H1 (cell line): ENCODE data around the gene ELAPOR2. TPM values are rescaled to one million over a fixed set of nuclear protein-coding genes. Genes with fewer than 3 reads are reported as not detected.
A peak's percentile ranks its signal among the peaks of the same experiment; 100 is the strongest.

ENCODE experiments used
- CTCF ChIA-PET: fragments of 300-600 bp; sonication (Branson Sonifier 250); formaldehyde crosslinking; loops from one replicate; lab custom pipeline; 2021; ENCODE audit not compliant: partially characterized antibody; lab: Charles Lee
- POLR2A ChIA-PET: fragments of 300-600 bp; sonication (Branson Sonifier 250); formaldehyde crosslinking; loops from one replicate; lab custom pipeline; 2021; ENCODE audit warnings: inconsistent platforms; ENCODE audit not compliant: partially characterized antibody; lab: Charles Lee
- DNase-seq, 2 experiments: peaks; one replicate each; pipeline versions ENCODE4 v3.0.0 to v3.0.0-alpha.2; 2010 to 2022; ENCODE audit warnings: low spot score in 2 of 2, low read depth in 1 of 2, mixed read lengths in 1 of 2
- FAIRE-seq: peaks from 2 replicates; lab custom pipeline; 2011; peaks lifted over from hg19 to GRCh38; lab: Jason Lieb, UNC
- H2AFZ ChIP-seq: 2 replicates; pipeline ENCODE4 v1.8.1; 2012; ENCODE audit warnings: low read length, inconsistent platforms
- H2AK5ac ChIP-seq: 2 replicates; pipeline ENCODE4 v1.6.1; 2013; ENCODE audit warnings: low read depth, low read length
- H2BK120ac ChIP-seq: replicated peaks from 2 replicates; pipeline ENCODE3; 2013; ENCODE audit warnings: low read depth, low read length, inconsistent platforms
- H2BK12ac ChIP-seq: 2 replicates; pipeline ENCODE4 v1.6.1; 2013; ENCODE audit warnings: low read depth, low read length
- H2BK15ac ChIP-seq: 2 replicates; pipeline ENCODE4 v1.6.1; 2013; ENCODE audit warnings: low read length
- H2BK20ac ChIP-seq: 2 replicates; pipeline ENCODE4 v1.6.1; 2013; ENCODE audit warnings: low read length
- H2BK5ac ChIP-seq: 2 replicates; pipeline ENCODE4 v1.6.1; 2013; ENCODE audit warnings: low read depth, low read length
- H3K14ac ChIP-seq: 2 replicates; pipeline ENCODE4 v1.6.1; 2013; ENCODE audit warnings: inconsistent platforms; ENCODE audit not compliant: insufficient read length
- H3K18ac ChIP-seq: 2 replicates; pipeline ENCODE4 v1.6.1; 2013; ENCODE audit warnings: low read length; ENCODE audit errors: extremely low read depth
- H3K23ac ChIP-seq: 2 replicates; pipeline ENCODE4 v1.6.1; 2013; ENCODE audit warnings: inconsistent platforms; ENCODE audit not compliant: insufficient read length
- H3K23me2 ChIP-seq: 2 replicates; pipeline ENCODE4 v1.6.1; 2013; ENCODE audit warnings: low read depth, low read length
- H3K27ac ChIP-seq: 2 replicates; pipeline ENCODE4 v1.6.1; 2011; ENCODE audit warnings: low read depth, low read length, inconsistent platforms
- H3K27me3 ChIP-seq, 4 experiments: replicated peaks in 1 of 4; 1 replicate in 1 of 4; 2 replicates in 3 of 4; pipeline versions ENCODE4 v1.6.1 to v1.8.1; 2011 to 2013; ENCODE audit warnings: low read length in 3 of 4, mild to moderate bottlenecking in 3 of 4, inconsistent platforms in 2 of 4, mixed read lengths in 2 of 4, moderate library complexity in 1 of 4; ENCODE audit not compliant: control insufficient read depth in 3 of 4, insufficient read depth in 3 of 4; ENCODE audit errors: extremely low read depth in 1 of 4
- H3K36me3 ChIP-seq, 4 experiments: 2 replicates each; pipeline versions ENCODE4 v1.6.1 to v1.8.1; 2011 to 2013; ENCODE audit warnings: mild to moderate bottlenecking in 4 of 4, low read length in 3 of 4, moderate library complexity in 2 of 4, control low read depth in 1 of 4, inconsistent platforms in 1 of 4; ENCODE audit not compliant: insufficient read depth in 4 of 4, control insufficient read depth in 2 of 4
- H3K4ac ChIP-seq: replicated peaks from 2 replicates; pipeline ENCODE3; 2013; ENCODE audit warnings: low read length, low read depth, mixed read lengths, inconsistent platforms; ENCODE audit not compliant: insufficient read length
- H3K4me1 ChIP-seq, 4 experiments: replicated peaks in 1 of 4; 1 replicate in 1 of 4; 2 replicates in 3 of 4; pipeline versions ENCODE4 v1.6.1 to v1.8.1; 2011 to 2013; ENCODE audit warnings: low read length in 3 of 4, inconsistent platforms in 2 of 4, mixed read lengths in 1 of 4; ENCODE audit not compliant: insufficient read depth in 4 of 4, control insufficient read depth in 3 of 4
- H3K4me2 ChIP-seq, 2 experiments: 2 replicates each; pipeline versions ENCODE4 v1.6.1 to v1.8.1; 2011 to 2013; ENCODE audit warnings: low read depth in 2 of 2, low read length in 2 of 2, control low read depth in 1 of 2, inconsistent platforms in 1 of 2, mild to moderate bottlenecking in 1 of 2; ENCODE audit not compliant: insufficient read depth in 1 of 2
- H3K4me3 ChIP-seq, 4 experiments: fragments of 200-600, 300-600 bp in 1 of 4; sonication (generic), shearing (Covaris generic), sonication (Bioruptor Twin) in 1 of 4; 2 replicates each; pipeline versions ENCODE4 v1.5.1 to v1.8.1; 2011 to 2016; ENCODE audit warnings: low read length in 4 of 4, low read depth in 3 of 4, control low read depth in 2 of 4, inconsistent platforms in 2 of 4, mild to moderate bottlenecking in 2 of 4, mixed read lengths in 1 of 4, moderate library complexity in 1 of 4; ENCODE audit not compliant: insufficient read depth in 2 of 4; ENCODE audit errors: extremely low read depth in 1 of 4
- H3K56ac ChIP-seq: replicated peaks from 2 replicates; pipeline ENCODE3; 2013; ENCODE audit warnings: low read depth, mild to moderate bottlenecking, mixed read lengths, low read length, inconsistent platforms; ENCODE audit not compliant: insufficient read length
- H3K79me1 ChIP-seq: 2 replicates; pipeline ENCODE4 v1.6.1; 2013; ENCODE audit warnings: low read depth, low read length, control low read depth
- H3K79me2 ChIP-seq, 2 experiments: 2 replicates each; pipeline versions ENCODE4 v1.6.1 to v1.8.1; 2012 to 2013; ENCODE audit warnings: low read length in 2 of 2, mild to moderate bottlenecking in 2 of 2, inconsistent platforms in 1 of 2; ENCODE audit not compliant: insufficient read depth in 2 of 2, control insufficient read depth in 1 of 2
- H3K9ac ChIP-seq, 4 experiments: replicated peaks in 1 of 4; 1 replicate in 1 of 4; 2 replicates in 3 of 4; pipeline versions ENCODE4 v1.6.1 to v1.8.1; 2011 to 2013; ENCODE audit warnings: low read depth in 3 of 4, low read length in 3 of 4, control low read depth in 2 of 4, mild to moderate bottlenecking in 2 of 4, moderate library complexity in 2 of 4, inconsistent platforms in 1 of 4; ENCODE audit errors: extremely low read depth in 1 of 4
- H3K9me3 ChIP-seq, 2 experiments: 2 replicates each; pipeline versions ENCODE4 v1.6.1 to v1.8.1; 2012 to 2013; ENCODE audit warnings: mild to moderate bottlenecking in 2 of 2, moderate library complexity in 2 of 2, control low read depth in 1 of 2, inconsistent platforms in 1 of 2, low read depth in 1 of 2, low read length in 1 of 2, mixed read lengths in 1 of 2; ENCODE audit not compliant: insufficient read depth in 2 of 2
- H4K20me1 ChIP-seq, 2 experiments: replicated peaks in 1 of 2; 2 replicates each; pipeline versions ENCODE3 to v1.8.1; 2011 to 2013; ENCODE audit warnings: inconsistent platforms in 2 of 2, low read length in 2 of 2, mild to moderate bottlenecking in 1 of 2; ENCODE audit not compliant: insufficient read depth in 2 of 2, control insufficient read depth in 1 of 2
- H4K5ac ChIP-seq: 2 replicates; pipeline ENCODE4 v1.6.1; 2013; ENCODE audit warnings: low read length, low read depth, mixed read lengths, inconsistent platforms; ENCODE audit not compliant: insufficient read length
- H4K8ac ChIP-seq: 2 replicates; pipeline ENCODE4 v1.8.0; 2013; ENCODE audit warnings: mild to moderate bottlenecking, moderate library complexity, low read length, inconsistent platforms; ENCODE audit not compliant: insufficient read depth; ENCODE audit errors: extremely low read depth
- H4K91ac ChIP-seq: replicated peaks from 2 replicates; pipeline ENCODE3; 2013; ENCODE audit warnings: low read length, mixed read lengths, inconsistent platforms; ENCODE audit not compliant: insufficient read length
- BRCA1 ChIP-seq: IDR thresholded peaks from 2 replicates; pipeline ENCODE4 v1.6.1; 2012; ENCODE audit warnings: low read depth, low read length, improper control_type of control experiment
- CBX5 ChIP-seq: fragments of 300-800, 300-1000 bp; sonication (generic); IDR thresholded peaks from 2 replicates; pipeline ENCODE4 v1.7.1; 2016; ENCODE audit warnings: antibody characterized with exemption, low read length, low read depth
- MAX ChIP-seq: IDR thresholded peaks from 2 replicates; pipeline ENCODE4 v1.6.1; 2012; ENCODE audit warnings: inconsistent platforms
- NANOG ChIP-seq: IDR thresholded peaks from 2 replicates; pipeline ENCODE4 v1.6.1; 2011; ENCODE audit warnings: low read length, low read depth, mild to moderate bottlenecking, inconsistent platforms; ENCODE audit not compliant: insufficient read depth, poor library complexity, severe bottlenecking
- PHF8 ChIP-seq: fragments of 200-600 bp; sonication (generic); conservative IDR thresholded peaks from 2 replicates; pipeline ENCODE4 v1.7.1; 2012; ENCODE audit warnings: low read depth, mild to moderate bottlenecking, inconsistent platforms, low read length, moderate library complexity
- RBBP5 ChIP-seq: IDR thresholded peaks from 2 replicates; pipeline ENCODE4 v1.7.1; 2012; ENCODE audit warnings: low read depth, mild to moderate bottlenecking, inconsistent platforms, low read length, moderate library complexity, borderline replicate concordance
- SIRT6 ChIP-seq: IDR thresholded peaks from one replicate; pipeline ENCODE4 v1.7.1; 2012; ENCODE audit warnings: low read length, inconsistent platforms
- SP2 ChIP-seq: IDR thresholded peaks from 2 replicates; pipeline ENCODE4 v1.6.1; 2012; ENCODE audit warnings: mild to moderate bottlenecking, low read length, inconsistent platforms
- WGBS, 2 experiments: shearing (Covaris generic) in 1 of 2; methylation state at CpG; one replicate each; pipeline versions ENCODE4 v1.1.6 to v1.1.7; 2013 to 2015; ENCODE audit warnings: low lambda C conversion rate in 2 of 2, mixed read lengths in 2 of 2, inconsistent platforms in 1 of 2, low coverage in 1 of 2, missing lambda C conversion rate in 1 of 2; ENCODE audit not compliant: insufficient replicate concordance in 2 of 2, insufficient coverage in 1 of 2, insufficient read length in 1 of 2; ENCODE audit errors: extremely low coverage in 1 of 2, missing lambda C conversion rate in 1 of 2; 5-methylcytosine and 5-hydroxymethylcytosine counted together
- polyA plus RNA-seq, 7 experiments: library from polyadenylated mRNA; depleted of rRNA in 3 of 7; stranded (reverse) in 5 of 7; unstranded in 2 of 7; fragments of >200 nt in 5 of 7; fragments of 200-250 nt in 2 of 7; gene quantifications; 1 replicate in 5 of 7; 2 replicates in 1 of 7; 4 replicates in 1 of 7; pipeline versions ENCODE4 v1.2.1 to v1.2.3, GENCODE V29; 2011 to 2013; ENCODE audit warnings: missing spikeins in 2 of 7, mixed read lengths in 2 of 7
- total RNA-seq: library from RNA; stranded (reverse); fragmentation: NEBNext Ultra II Directional; extraction: Animal tissue kit (Norgen Biotek cat#: 25700); gene quantifications from 2 replicates; pipeline ENCODE4 v1.2.1, GENCODE V29; 2021

Gene ELAPOR2
- total and polyA plus RNA-seq, 2 of the 8 experiments (the other 6 are each of a cell fraction or from before 2014, with no cell fraction given), result 12.9 to 32.9 TPM

GRCh38 chr7:87082675-87083074 lies 23.2 kb upstream of the ELAPOR2 start:
- Histone ChIP-seq H4K8ac (no peak overlapping the region), H3K4me1 (no peaks in the 10 kb centered on the region), H3K18ac (no peak overlapping the region), H2BK5ac (no peak overlapping the region), H4K91ac (no peak overlapping the region), H3K14ac (no peak overlapping the region), H3K4me2 (no peak overlapping the region), H4K5ac (no peak overlapping the region), H3K9ac (no peak overlapping the region), H3K27ac (no peak overlapping the region), H3K4me3 (no peak overlapping the region), H3K79me2 (no peaks in the 10 kb centered on the region), H3K36me3 (no peaks in the 10 kb centered on the region), H2BK20ac (no peak overlapping the region), H2AFZ (peak overlapping the region; percentile 26; the same call in 1 of the 2 replicates), H2AK5ac (no peak overlapping the region), H3K27me3 (no peaks in the 10 kb centered on the region), H2BK15ac (no peak overlapping the region), H3K9me3 (peaks cover 0 to 5% of the 10 kb centered on the region in 2 experiments; a peak in 1 of 4 replicates), H3K79me1 (no peaks in the 10 kb centered on the region), H3K23me2 (no peaks in the 10 kb centered on the region), H3K56ac (no peak overlapping the region), H4K20me1 (no peaks in the 10 kb centered on the region), H3K4ac (no peak overlapping the region), H3K23ac (no peak overlapping the region), H2BK120ac (no peak overlapping the region), H2BK12ac (no peak overlapping the region)
- DNase-seq (no peak), FAIRE-seq (no peak)
- ChIA-PET POLR2A (interaction anchor here (0.7 kb wide), 1 partner anchor 1811 kb away, joined by 3 read pairs; no protein-coding TSS in a partner anchor), CTCF (no interaction called here)
- 89% methylated on average over 5 of the region's 5 CpGs; no CpG with 5 or more reads in 1 of the 2 experiments for WGBS, 2 experiments
- TF ChIP-seq NANOG (no peak), MAX (no peak), SIRT6 (no peak), CBX5 (no peak), SP2 (no peak), RBBP5 (no peak), PHF8 (no peak), BRCA1 (no peak)
